Suprapubic skin (tissue), 4 donors: ENCODE data around the gene GREM1.

Experiments used
- POLR2A ChIP-seq, 2 donors: fragments of 450-650 bp; IDR thresholded peaks; one replicate each; pipeline ENCODE4 v1.6.1; 2017; ENCODE audit warnings: antibody characterized with exemption in 2 of 2, mild to moderate bottlenecking in 2 of 2, moderate library complexity in 2 of 2
- POLR2AphosphoS5 ChIP-seq, 3 donors: sonication (generic); formaldehyde crosslinking; IDR thresholded peaks; one replicate each; pipeline ENCODE4 v1.6.1; 2017; ENCODE audit warnings: antibody characterized with exemption in 3 of 3

- TF ChIP-seq POLR2AphosphoS5 (IDR thresholded peaks at IDR 0.05) = no peak
- TF ChIP-seq POLR2A (IDR thresholded peaks at IDR 0.05) = no peak
Measured at GRCh38 chr15:32691689-32692038, 26.1 kb upstream of the GREM1 start.
